ENCODE measurements around the gene CLDN24.

CLDN24 gene

DNA sequence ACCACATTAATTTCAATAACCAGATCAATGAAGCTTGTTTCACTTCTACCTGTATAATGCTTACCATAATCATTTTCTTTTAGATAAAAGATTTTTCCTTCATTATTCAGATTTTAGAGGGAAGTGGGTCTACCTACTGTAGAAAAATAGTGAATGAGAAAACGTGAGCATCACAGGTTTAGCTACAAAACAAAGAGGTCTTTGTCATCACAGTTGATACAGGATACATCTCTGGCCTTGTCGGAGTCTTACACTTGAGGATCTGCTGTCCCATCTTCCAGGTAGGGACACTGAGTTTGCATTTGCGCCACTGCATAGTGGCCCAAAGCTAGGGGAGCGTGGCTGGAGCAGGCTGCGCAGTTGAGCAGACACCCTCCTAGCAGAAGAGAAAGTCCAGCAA lies 710 bp downstream of the CLDN24 start:
- no peak for DNase-seq (ENCODE audit: low read depth in 2 of 2)

GRCh38 chr4:183321079-183321478 lies 1.1 kb downstream of the CLDN24 start:
- DNase-seq (ENCODE audit: low read depth in 2 of 2): no peak

GRCh38 chr4:183320211-183321059 lies 1.8 kb downstream of the CLDN24 start, which contains the start of gene CLDN22:
CLDN22 (minus strand) TSS chr4:183320276; CDS start chr4:183320218, 58 bp downstream.
- DNase-seq (ENCODE audit: low read depth in 2 of 2): no peak

GRCh38 chr4:183318656-183319055 lies 3.6 kb downstream of the CLDN24 start:
- no peak for DNase-seq (ENCODE audit: low read depth in 2 of 2)

GRCh38 chr4:183314806-183315205 lies 7.4 kb downstream of the CLDN24 start:
- no peak for DNase-seq (ENCODE audit: low read depth in 2 of 2)

GRCh38 chr4:183314336-183314735 lies 7.9 kb downstream of the CLDN24 start:
- no peak for DNase-seq (ENCODE audit: low read depth in 2 of 2)

DNA sequence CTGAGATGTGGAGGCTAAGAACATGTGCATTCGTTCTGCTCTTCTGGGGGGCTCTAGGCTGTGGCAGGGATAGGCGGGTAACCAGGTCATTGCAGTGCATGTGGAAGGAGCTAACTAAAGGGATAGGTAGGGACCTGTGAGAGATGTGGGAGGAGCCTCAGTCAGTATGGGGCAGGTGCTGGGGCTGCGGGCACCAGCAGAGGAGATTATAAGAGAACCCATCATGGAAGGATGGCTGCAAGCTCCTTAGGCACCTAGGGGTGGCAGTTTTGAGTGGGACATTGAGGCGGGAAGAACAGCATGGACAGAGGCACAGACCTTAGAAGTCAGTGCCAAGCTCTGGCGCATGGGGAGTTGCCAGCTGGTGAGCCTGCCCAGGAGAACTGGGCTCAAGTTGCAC lies 9.4 kb downstream of the CLDN24 start:
- no peak for DNase-seq (ENCODE audit: low read depth in 2 of 2)

DNA sequence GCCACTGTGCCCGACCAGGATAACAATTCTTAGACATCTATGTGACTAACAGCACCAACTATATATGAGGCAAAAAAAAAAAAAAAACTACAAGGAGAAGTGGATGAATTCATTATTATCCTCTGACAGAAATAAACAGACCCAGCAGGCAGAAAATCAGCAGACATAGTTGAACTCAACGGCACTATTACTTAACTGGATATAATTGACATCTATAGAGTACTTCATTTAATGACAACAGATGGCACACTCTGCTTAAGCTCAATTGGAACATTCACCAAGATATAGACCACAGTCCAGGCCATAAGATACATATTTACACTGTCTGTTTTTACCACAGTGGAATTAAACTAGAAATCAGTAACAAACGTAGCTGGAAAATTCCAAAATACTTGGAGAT lies 15.4 kb downstream of the CLDN24 start:
- no peak for DNase-seq (ENCODE audit: low read depth in 2 of 2)

- no peak for DNase-seq (ENCODE audit: low read depth in 2 of 2)
Measured at GRCh38 chr4:183304538-183304937, 17.7 kb downstream of the CLDN24 start.

GRCh38 chr4:183304067-183304466 lies 18.2 kb downstream of the CLDN24 start:
- DNase-seq (ENCODE audit: low read depth in 2 of 2): no peak

DNA sequence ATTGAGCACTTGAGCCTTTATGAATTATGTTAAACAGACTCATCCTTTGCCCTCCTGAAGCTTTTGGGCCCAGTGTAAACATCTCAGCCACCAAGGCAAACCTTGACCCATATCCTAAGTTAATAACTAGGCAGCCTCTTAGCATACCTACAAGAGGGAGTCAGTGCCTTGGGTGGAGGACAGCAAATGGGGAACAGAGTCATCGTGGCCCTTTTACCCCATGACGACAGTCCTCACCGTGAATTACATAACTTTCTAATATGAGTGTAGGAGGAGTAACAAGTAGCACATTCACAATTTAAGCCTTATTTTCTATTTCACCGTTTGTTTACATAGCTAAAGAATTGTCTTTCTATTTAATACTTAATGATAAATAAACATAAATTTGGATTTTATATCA lies 18.9 kb downstream of the CLDN24 start:
- DNase-seq (ENCODE audit: low read depth in 2 of 2): no peak

- no peak for DNase-seq (ENCODE audit: low read depth in 2 of 2)
Measured at GRCh38 chr4:183300655-183301054, 21.6 kb downstream of the CLDN24 start.

GRCh38 chr4:183300070-183300469 lies 22.2 kb downstream of the CLDN24 start:
- no peak for DNase-seq (ENCODE audit: low read depth in 2 of 2)

- DNase-seq (ENCODE audit: low read depth in 2 of 2): no peak
Measured at GRCh38 chr4:183299464-183299863, 22.8 kb downstream of the CLDN24 start.

- no peak for DNase-seq (ENCODE audit: low read depth in 2 of 2)
Measured at GRCh38 chr4:183297675-183298074, 24.6 kb downstream of the CLDN24 start.

DNA sequence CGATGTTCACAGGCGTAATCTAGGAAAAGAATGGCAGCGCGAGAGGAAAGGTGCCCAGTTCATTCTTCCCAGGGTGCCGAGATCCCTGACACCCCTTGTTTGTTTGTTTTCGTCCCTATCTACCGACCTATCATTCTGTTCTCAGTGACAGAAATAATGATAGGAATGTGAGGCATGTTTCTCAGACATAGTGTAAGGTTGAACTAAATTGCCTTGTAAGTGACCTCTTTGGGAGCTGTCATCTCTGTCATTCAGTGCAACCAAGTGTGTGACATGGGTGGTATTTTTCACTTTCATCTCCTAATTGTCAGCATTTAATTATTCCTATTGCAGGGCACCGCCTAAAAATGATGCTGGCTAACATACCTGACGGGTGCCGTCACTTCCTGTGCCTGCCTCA lies 26.5 kb downstream of the CLDN24 start:
- DNase-seq (ENCODE audit: low read depth in 2 of 2): no peak

GRCh38 chr4:183291070-183291469 lies 31.2 kb downstream of the CLDN24 start:
- no peak for DNase-seq (ENCODE audit: low read depth in 2 of 2)

- DNase-seq (ENCODE audit: low read depth in 2 of 2): no peak
Measured at GRCh38 chr4:183289688-183290087, 32.5 kb downstream of the CLDN24 start.

DNA sequence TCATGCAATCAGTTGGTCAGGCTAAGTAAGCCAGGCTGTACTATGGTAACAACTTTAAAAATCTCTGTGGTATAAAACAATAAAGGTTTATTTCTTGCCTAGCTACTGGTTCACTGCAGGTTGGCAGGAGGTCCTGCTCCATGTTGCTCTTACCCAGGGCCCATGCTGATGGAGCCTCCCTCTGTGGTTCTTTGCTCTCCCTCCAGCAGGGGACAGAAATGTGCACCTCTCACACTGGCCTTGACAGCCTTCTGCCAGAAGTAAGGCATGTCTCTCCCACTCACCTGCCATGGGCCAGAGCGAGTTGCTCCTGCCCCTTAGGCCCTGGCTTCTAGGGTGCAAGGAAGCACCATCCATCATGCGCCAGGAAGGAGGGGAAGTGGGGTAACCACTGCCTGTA lies 33.3 kb downstream of the CLDN24 start:
- DNase-seq (ENCODE audit: low read depth in 2 of 2): no peak

DNA sequence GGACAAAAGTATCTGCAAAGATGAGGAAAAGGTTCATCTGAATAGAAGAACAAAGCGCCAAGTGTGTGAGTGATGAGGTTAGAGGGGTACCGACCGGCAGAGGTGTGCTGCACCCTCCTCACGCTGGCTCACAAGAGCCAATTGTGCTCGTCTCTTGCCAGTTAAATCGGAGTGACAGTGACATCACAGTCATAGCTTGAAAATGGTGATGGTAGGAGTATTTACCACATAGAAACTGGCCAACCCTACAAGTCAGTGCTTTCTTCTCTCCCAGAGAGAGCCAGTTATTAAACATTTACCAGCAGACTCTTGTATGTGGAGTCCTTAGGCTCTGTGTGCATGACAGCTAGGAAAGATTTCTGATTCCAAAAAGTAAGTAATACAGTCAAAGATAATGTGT lies 34.5 kb downstream of the CLDN24 start:
- no peak for DNase-seq (ENCODE audit: low read depth in 2 of 2)

- no peak for DNase-seq (ENCODE audit: low read depth in 2 of 2)
Measured at GRCh38 chr4:183287309-183287659, 34.9 kb downstream of the CLDN24 start.

GRCh38 chr4:183286590-183287308 lies 35.5 kb downstream of the CLDN24 start:
- no peak for DNase-seq (ENCODE audit: low read depth in 2 of 2)

GRCh38 chr4:183285886-183286285 lies 36.3 kb downstream of the CLDN24 start:
- no peak for DNase-seq (ENCODE audit: low read depth in 2 of 2)
